Fibroblast of peridontal ligament (primary cell): ENCODE data around the gene MISP.
"Not testable (repeated sequence)": the region's sequence is repeated elsewhere in the genome, so short reads cannot be mapped to it uniquely, and the experiment has no call there.

ENCODE experiments used
- DNase-seq: peaks from one replicate; pipeline ENCODE4 v3.0.0-alpha.2; 2010; ENCODE audit errors: extremely low read depth

Gene MISP

DNA sequence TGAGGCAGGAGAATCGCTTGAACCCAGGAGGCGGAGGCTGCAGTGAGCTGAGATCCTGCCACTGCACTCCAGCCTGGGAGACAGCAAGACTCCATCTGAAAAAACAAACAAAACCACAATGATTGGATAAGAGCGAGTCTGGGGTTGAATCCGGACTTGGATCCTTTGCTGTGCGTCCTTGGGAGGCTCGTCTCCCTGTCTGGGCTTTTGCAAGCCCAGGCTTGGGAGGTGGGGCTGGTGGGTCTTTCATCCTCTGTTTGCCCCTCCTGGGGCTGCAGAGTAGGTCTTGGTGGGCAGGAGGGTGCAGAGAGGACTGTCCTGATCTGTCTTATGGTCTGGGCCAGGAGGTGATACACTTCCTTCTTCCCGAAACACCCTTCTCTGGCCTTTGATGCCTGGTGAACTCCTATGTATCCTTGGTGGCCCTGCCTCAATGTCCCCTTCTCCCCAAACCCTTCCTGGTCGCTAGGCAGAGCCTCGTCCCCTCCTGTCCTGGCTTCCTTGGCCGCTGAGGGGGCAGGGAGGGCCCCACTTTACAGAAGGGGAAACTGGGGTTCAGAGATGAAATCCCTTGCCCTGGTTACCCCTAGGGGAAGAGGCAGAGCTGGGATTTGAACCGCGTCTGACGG is 25.3 kb upstream of the MISP start:
- no peak for DNase-seq

DNA sequence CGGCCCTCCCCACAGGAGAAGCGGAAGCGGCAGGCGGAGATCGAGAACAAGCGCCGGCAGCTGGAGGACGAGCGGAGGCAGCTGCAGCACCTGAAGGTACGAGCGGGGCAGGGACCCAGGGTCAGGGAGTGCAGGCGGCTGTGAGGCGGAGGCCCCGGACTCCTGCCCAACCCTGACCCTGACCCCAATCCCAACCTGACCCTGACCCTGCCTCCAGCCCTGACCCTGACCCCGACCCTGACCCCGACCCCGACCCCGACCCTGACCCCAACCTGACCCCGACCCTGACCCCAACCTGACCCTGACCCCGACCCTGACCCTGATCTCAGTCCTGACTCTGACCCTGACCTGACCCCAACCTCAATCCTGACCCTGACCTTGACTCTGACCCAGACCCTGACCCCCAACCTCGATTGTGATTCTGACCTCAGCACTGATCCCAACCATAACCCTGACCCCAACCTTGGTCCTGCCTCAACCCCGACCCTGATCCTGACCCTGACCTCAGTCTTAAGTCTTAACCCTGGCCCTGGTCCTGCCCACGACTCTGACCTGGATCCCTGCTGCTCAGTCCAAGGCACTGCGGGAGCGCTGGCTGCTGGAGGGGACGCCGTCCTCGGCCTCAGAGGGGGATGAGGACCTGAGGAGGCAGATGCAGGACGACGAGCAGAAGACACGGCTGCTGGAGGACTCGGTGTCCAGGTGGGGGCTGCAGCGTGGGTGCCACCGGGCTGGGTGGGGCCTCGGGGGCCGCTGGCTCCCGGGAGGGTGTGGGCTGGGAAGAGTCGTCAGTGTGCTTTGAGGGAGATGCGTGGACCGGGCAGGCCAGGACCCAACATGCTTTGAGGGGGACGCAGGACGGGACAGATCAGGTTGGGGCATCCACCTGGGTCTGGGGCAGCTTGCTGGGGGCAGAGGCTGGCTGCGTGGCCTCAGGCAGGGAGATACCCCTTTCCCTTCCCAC is 23.6 kb upstream of the MISP start:
- no peak for DNase-seq

DNA sequence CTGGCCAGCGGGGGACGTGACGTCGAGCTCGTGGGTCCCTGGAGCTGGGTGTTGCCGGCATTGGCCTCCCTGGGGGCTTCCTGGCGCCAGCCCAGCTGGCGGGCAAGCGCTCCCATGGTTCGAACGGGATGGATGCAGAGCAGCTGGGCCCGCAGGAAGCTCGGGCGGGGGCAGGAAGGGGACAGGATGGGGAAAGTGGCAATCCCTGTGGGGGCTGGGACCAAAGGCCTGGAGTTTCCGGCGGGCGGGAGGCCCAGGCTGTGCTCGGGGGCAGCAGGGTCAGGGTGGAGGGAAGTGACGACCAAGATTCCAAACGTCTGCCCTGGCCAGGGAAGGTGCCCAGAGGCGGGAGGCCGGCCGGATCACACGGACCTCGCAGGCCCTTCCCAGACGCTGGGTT is 22.9 kb upstream of the MISP start:
- DNase-seq: no peak

DNA sequence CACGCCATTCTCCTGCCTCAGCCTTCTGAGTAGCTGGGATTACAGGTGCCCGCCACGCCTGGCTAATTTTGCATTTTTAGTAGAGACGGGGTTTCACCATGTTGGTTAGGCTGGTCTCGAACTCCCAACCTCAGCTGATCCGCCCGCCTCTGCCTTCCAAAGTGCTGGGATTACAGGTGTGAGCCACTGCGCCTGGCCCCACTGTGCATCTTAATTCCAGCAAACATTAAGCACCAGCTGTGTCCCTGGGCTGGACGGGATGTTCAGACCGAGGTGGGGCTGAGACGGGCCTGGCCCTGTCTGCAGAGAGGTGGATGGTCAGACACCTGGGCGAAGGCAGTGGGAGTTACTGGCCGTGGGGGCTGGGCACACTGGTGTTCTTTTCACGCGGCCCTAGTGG is 21.3 kb upstream of the MISP start:
- not testable (repeated sequence) for DNase-seq

DNA sequence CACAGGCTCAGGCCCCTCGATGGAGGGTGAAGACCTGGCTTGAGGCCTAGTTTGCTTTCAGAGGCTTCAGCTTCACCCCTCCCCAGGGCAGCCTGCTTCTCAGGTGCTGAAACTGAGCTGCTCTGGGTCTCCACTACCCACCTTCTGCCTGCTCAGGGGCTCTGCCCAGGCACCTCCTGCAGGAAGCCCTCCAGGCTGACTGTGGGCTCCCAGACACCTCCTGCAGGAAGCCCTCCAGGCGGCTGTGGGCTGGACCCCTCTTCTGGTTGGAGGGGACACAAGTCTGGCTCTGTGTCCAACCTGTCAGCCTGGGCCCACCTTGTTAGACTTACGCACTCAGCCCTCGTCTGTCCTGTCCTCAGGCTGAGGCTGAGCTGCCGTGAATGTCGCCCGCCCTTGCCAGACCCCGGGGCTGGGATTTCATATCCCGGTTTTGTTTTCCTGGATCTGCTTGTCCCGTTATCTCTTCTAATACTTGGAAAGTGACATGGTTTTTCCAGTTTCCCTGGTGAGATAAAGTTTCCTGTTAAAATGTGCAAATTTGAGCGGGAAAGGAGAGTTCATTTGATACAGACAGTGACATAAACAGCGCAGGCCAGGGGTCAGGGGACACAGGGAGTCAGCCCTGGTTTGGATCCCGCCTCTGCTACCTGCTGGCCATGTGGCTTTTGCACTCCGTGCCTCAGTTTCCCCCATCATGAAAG is 20.8 kb upstream of the MISP start:
- no peak for DNase-seq

DNA sequence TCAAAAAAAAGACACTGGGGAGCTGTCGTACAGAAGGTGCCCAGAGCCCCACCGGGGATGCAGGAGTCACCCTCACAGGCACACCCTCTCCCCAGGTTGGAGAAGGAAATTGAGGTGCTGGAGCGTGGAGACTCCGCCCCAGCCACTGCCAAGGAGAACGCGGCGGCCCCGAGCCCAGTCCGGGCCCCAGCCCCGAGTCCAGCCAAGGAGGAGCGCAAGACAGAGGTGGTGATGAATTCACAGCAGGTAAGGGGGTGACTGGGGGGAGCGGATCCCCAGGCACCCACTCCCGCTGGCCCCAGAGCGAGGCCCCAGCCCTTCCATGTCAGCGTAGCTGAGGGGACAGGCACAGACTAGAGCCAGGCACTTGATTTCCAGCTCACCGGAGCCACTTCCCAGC is 19.9 kb upstream of the MISP start:
- DNase-seq: no peak

DNA sequence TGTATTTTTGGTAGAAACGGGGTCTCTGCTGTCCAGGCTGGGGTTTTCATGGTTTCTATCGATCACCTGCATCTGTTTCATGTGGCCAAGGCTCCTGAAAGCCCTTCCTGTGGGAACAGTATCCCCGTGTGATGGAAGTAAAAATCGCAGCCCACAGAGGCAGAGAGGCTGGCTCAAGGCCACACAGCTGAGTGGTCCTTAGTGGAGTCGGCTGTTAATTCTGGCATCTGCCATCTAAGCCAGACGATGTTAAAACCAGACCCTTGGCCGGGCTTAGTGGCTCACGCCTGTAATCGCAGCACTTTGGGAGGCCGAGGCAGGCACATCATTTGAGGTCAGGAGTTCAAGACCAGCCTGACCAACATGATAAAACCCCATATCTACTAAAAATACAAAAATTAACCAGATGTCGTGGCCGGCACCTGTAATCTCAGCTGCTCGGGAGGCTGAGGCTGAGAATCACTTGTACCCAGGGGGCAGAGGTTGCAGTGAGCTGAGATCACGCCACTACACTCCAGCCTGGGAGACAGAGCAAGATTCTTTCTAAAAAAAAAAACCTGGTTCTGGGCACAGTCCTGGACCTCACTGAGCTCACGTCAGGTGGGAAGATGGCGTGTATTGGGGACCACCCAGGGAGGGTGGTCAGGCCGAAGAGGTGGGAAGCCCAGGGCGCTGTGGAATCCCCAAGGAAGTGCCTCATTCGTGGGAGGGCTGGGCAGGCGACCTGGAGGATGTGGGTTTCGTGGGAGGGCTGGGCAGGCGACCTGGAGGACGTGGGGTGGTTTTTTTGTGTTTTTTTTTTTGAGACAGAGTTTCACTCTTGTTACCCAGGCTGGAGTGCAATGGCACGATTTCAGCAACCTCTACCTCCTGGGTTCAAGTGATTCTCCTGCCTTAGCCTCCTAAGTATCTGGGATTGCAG is 18.5 kb upstream of the MISP start:
- DNase-seq: no peak

DNA sequence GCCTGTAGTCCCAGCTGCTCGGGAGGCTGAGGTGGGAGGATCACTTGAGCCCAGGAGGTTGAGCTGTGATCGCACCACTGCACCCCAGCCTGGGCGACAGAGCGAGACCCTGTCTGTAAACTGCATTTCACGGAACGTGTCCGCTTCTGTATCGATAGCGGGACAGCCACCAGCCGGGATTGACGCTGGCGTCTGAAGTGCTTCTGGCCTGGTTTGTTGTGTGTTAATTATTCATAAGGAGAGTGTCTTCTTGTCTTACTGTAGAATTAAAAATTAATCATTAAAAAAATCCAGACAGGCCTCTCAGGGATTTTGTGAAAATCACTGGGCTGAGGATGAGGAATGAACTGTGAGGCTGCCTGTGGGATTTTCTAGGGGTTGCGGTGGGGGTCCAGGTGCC is 16.2 kb upstream of the MISP start:
- no peak for DNase-seq

DNA sequence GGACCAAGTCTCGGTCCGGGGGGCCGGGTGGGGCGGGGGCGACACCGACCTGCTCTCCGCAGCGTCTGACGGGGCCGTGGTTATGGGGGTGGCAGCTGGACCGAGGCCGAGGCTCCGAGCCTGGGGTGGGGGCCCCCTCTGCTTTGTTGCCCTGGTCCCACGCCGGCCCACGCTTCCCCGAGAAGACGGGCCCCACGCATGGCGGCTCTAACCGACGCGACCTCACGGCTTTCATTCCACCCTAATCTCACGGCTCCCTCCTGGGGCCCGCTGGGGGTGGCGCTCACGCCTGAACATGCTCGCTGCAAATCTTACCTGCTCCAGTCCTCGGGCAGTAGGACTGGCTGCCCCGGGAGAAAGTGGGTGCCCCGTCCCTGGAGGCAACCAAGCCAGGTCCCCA is 14.8 kb upstream of the MISP start:
- no peak for DNase-seq

DNA sequence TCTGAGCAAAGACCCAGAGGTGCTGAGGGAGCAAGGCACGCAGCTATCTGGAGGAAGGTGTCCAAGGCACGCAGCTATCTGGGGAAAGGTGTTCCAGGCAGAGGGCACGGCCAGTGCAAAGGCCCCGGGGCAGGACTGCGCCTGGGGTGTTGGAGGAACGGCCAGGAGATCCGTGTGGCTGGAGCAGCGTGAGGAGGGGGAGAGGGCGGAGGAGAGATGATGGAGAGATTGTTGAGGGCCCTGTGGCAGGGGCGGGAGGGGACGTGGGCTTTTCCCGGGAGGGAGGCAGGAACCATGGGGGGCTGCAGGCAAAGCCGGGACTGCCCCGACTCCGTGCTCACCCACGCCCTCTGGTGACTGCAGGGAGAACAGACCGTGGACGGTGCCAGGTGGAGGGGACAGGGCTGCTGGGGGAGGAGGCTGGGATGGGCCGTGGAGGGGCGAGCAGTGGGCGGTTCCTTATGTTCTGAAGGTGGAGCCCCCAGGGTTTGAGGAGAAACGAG is 13.3 kb upstream of the MISP start:
- DNase-seq: no peak

DNA sequence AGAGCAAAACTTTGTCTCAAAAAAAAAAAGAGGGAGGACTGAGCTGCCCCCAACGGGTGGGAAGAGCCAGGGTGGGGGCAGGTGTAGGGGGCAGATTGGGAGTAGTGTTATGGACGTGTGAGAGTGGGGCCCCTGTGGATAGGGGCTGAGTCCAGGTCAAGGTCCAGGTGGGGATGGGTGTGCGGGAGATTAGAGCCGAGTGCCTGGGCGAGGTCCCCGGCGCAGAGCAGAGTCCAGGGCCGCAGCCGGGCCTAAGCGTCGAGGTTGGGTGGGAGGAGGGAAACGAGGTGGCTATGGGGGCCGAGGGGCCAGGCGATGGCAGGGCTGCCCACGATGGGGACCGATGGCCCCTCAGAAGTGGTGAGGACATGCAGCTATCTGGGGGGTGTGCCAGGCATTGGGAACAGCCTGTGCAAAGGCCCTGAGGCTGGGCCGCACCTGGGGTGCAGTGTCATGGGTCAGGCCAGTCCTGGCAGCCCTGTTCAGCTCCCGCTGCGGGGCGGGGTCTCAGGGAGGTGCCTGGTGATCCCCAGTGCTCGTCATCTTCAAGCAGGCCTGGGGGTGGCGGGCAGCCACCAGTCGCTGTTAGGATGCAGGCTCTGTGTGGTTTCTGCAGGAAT is 12.3 kb upstream of the MISP start:
- no peak for DNase-seq

DNA sequence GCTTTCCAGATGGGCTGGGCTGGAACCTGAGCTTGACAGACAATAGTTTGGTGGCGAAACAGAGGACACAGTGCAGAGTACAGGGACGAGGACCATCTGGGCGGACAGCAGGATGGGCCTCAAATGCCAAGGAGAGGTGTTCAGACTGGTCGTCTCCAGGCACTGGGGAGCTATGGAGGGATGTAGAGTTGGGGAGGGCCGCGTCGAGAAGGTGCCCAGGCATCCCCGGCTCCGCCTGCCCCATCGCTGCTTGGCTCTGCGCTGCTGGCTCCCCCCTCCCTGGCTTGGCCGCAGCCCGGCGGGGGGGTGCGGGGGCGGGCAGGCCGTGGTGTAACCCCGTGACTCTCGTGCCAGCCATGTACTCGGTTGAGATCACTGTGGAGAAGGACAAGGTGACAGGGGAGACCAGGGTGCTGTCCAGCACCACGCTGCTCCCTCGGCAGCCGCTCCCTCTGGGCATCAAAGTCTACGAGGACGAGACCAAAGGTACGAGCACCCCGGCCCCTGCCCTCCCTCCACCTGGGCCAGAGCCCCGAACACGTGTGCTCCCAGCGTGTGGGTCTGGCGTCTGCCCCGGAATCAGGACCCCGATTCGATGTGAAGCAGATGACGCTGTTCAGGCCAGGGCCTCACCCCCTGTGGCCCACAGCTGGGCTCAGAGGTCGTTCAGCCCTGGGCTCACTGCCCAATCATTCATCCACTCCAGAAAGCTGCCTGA is 10.8 kb upstream of the MISP start:
- no peak for DNase-seq

DNA sequence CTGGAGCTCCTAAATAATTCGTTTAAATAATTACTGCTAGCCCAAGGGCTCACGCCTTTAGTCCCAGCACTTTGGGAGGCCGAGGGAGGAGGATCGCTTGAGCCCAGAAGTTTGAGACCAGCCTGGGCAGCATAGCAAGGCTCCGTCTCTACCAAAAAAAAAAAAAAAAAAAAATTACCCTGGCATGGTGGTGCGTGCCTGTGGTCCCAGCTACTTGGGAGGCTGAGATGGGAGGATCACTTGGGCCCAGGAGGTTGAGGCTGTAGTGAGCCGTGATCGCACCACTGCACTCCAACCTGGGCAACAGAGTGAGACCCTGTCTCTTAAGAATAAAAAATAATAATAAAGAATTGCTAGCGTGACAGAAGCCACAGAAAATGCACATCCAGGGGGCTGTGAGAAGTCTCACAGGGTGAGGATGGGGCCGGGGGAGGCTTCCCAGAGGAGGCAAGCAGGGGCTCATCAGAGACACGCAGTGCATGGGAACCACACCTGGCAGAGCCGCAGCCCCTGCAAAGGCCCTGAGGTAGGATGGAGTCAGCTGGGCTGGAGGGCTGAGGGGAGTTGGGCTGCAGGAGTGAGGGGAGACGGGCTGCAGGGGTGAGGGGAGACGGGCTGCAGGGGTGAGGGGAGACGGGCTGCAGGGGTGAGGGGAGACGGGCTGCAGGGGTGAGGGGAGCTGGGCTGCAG is 10.0 kb upstream of the MISP start:
- not testable (repeated sequence) for DNase-seq

DNA sequence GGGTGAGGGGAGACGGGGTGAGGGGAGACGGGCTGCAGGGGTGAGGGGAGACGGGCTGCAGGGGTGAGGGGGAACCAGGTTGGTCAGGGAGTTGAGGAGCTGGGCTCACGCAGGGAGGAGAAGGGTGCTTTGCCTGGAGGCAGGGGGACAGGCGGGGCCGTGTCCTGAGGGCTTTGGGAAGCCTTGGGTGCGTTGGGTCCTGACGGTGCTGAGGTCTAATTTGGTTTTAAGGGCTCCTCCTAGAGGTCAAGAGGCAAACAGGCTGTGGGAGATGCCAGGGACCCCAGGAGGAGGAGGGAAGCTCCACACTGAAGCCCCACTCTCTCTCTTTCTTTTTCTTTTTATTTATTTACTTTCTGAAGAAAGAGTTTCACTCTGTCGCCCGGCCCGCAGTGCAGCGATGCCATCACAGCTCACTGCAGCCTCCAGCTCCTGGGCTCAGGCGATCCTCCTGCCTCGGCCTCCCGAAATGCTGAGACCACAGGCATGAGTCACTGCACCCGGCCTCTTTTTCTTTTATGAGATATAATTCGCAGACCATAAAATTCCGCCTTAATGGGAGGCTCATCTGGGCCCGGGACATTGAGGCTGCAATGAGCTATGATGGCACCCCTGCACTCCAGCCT is 9.3 kb upstream of the MISP start:
- DNase-seq: no peak

DNA sequence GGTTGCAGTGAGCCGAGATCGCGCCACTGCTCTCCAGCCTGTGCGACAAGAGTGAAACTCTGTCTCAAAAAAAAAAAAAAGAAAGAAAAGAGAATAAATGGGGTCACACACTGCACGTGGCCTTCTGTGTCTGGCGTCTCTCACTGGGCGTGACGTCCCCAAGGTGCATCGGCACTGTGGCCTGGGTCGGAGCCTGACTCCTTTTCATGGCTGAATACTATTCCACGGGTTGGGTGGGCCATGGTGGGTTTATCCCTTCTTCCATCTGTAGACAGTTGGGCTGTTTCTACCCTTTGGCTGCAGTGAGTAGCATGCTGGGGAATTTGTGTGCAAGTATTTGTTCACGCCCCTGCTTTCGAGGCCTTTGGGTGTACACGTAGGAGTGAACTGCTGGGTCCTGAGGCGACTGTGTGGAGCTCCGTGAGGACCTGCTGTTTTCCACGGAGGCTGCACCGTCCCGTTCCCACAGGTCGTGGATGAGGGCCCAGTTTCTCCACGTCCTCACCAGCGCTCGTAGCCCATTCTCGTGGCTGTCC is 8.3 kb upstream of the MISP start:
- no peak for DNase-seq

DNA sequence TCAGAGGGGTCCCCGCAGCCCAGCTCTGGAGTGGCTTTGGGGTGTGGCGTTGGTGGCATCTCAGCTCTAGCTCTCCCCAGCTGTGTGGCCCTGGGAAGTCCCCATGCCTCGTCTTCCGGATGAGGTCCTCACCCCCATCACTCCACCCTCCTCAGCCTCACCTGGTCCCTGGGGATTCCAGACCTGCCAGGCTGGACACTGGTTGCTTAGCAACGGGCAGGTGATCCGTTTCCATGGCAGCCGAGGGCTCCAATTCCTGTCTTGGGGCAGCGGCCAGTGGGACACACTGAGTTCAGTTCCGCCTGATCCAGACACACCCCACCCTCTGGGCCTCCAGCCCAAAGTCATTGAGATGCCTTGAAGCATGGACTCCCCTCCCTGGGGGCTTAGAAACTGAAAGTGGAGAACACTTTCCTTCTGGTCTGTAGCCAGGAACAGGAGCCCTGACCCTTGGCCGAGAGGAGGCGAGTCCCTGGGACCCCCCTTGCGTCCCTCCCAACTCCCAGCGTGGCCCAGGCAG is 7.7 kb upstream of the MISP start:
- no peak for DNase-seq

DNA sequence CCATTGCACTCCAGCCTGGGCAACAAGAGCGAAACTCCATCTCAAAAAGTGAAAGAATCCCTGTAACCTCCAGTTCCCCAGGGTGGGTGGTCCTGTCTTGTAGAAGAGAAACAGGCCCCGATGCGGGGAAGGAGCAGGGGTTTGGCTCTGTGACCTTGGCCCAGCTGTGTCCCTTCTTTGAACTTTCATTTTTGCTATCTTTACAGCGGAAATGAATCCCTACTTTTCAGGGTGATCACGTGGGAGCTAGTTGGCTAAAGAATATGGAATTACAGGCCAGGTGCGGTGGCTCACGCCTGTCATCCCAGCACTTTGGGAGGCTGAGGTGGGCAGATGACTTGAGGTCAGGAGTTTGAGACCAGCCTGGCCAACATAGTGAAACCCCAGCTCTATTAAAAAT is 5.8 kb upstream of the MISP start:
- not testable (repeated sequence) for DNase-seq

DNA sequence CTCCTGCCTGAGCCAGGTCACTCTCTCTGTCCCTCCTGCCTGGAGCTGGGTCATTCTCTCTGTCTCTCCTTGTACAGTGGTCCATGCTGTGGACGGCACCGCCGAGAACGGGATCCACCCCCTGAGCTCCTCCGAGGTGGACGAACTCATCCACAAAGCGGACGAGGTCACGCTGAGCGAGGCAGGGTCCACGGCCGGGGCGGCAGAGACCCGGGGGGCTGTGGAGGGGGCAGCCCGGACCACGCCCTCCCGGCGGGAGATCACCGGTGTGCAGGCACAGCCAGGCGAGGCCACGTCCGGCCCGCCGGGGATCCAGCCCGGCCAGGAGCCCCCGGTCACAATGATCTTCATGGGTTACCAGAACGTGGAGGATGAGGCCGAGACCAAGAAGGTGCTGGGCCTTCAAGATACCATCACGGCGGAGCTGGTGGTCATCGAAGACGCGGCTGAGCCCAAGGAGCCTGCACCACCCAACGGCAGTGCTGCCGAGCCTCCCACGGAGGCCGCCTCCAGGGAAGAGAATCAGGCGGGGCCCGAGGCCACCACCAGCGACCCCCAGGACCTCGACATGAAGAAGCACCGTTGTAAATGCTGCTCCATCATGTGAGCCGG is 4.6 kb upstream of the MISP start:
- no peak for DNase-seq
